H9 (cell line): ENCODE measurements around the gene UST. TPM values are rescaled to one million over a fixed set of nuclear protein-coding genes. Genes with fewer than 3 reads are reported as not detected.

Experiments used
- DNase-seq: peaks from one replicate; pipeline ENCODE4 v3.0.0-alpha.2; 2017
- H2AFZ ChIP-seq: one replicate; pipeline ENCODE4 v1.6.1; 2013; ENCODE audit warnings: mild to moderate bottlenecking, low read length, control low read depth, moderate library complexity
- H2AK5ac ChIP-seq: 2 replicates; pipeline ENCODE4 v1.6.1; 2013; ENCODE audit warnings: low read length, control low read depth, mixed read lengths; ENCODE audit not compliant: insufficient read length
- H2BK120ac ChIP-seq: one replicate; pipeline ENCODE4 v1.6.1; 2013; ENCODE audit warnings: low read depth, mild to moderate bottlenecking, low read length, control low read depth, inconsistent platforms; ENCODE audit not compliant: poor library complexity, severe bottlenecking
- H2BK12ac ChIP-seq: 2 replicates; pipeline ENCODE4 v1.6.1; 2013; ENCODE audit warnings: low read length, control low read depth, mixed read lengths, low read depth; ENCODE audit not compliant: insufficient read length
- H2BK15ac ChIP-seq: 2 replicates; pipeline ENCODE4 v1.6.1; 2013; ENCODE audit warnings: low read depth, low read length, control low read depth
- H2BK20ac ChIP-seq: one replicate; pipeline ENCODE4 v1.6.1; 2013; ENCODE audit warnings: low read depth, mild to moderate bottlenecking, low read length, control low read depth, inconsistent platforms; ENCODE audit not compliant: poor library complexity, severe bottlenecking
- H2BK5ac ChIP-seq: 2 replicates; pipeline ENCODE4 v1.6.1; 2013; ENCODE audit warnings: low read length, control low read depth, mixed read lengths; ENCODE audit not compliant: insufficient read length
- H3K14ac ChIP-seq: 2 replicates; pipeline ENCODE4 v1.6.1; 2013; ENCODE audit warnings: low read length, control low read depth; ENCODE audit not compliant: insufficient read depth
- H3K18ac ChIP-seq: 2 replicates; pipeline ENCODE4 v1.6.1; 2013; ENCODE audit warnings: low read depth, mild to moderate bottlenecking, mixed read lengths, low read length, control low read depth; ENCODE audit not compliant: insufficient read length
- H3K23ac ChIP-seq: 2 replicates; pipeline ENCODE4 v1.6.1; 2013; ENCODE audit warnings: low read length, control low read depth, mixed read lengths, low read depth; ENCODE audit not compliant: insufficient read length
- H3K23me2 ChIP-seq: 2 replicates; pipeline ENCODE4 v1.6.1; 2013; ENCODE audit warnings: low read depth, mild to moderate bottlenecking, mixed read lengths, low read length, control low read depth; ENCODE audit not compliant: insufficient read length, poor library complexity, severe bottlenecking
- H3K27ac ChIP-seq: 2 replicates; pipeline ENCODE4 v1.5.1; 2013; ENCODE audit warnings: low read length, control low read depth, mixed read lengths, low read depth; ENCODE audit not compliant: insufficient read length
- H3K27me3 ChIP-seq: 2 replicates; pipeline ENCODE4 v1.6.1; 2013; ENCODE audit warnings: low read length, control low read depth, inconsistent platforms; ENCODE audit not compliant: insufficient read depth
- H3K4ac ChIP-seq: 2 replicates; pipeline ENCODE4 v1.6.1; 2013; ENCODE audit warnings: low read depth, mild to moderate bottlenecking, control low read depth, inconsistent platforms, low read length, moderate library complexity
- H3K4me1 ChIP-seq: 2 replicates; pipeline ENCODE4 v1.6.1; 2013; ENCODE audit warnings: low read length, control low read depth, inconsistent platforms; ENCODE audit not compliant: insufficient read depth
- H3K4me2 ChIP-seq: 2 replicates; pipeline ENCODE4 v1.6.1; 2013; ENCODE audit warnings: low read length, control low read depth, mixed read lengths; ENCODE audit not compliant: insufficient read length, insufficient read depth
- H3K56ac ChIP-seq: 2 replicates; pipeline ENCODE4 v1.6.1; 2013; ENCODE audit warnings: low read depth, mild to moderate bottlenecking, mixed read lengths, low read length, control low read depth; ENCODE audit not compliant: insufficient read length
- H3K79me1 ChIP-seq: 2 replicates; pipeline ENCODE4 v1.6.1; 2013; ENCODE audit warnings: low read depth, mild to moderate bottlenecking, moderate library complexity, low read length, control low read depth, inconsistent platforms; ENCODE audit not compliant: insufficient read depth, poor library complexity, severe bottlenecking
- H3K79me2 ChIP-seq: 2 replicates; pipeline ENCODE4 v1.6.1; 2013; ENCODE audit warnings: low read length, control low read depth, inconsistent platforms; ENCODE audit not compliant: insufficient read depth
- H3K9ac ChIP-seq: 2 replicates; pipeline ENCODE4 v1.6.1; 2013; ENCODE audit warnings: low read length, control low read depth, mixed read lengths; ENCODE audit not compliant: insufficient read length; ENCODE audit errors: extremely low read depth
- H3K9me3 ChIP-seq: one replicate; pipeline ENCODE4 v1.6.1; 2013; ENCODE audit warnings: low read depth, low read length, inconsistent platforms; ENCODE audit not compliant: control insufficient read depth
- H3T11ph ChIP-seq: one replicate; pipeline ENCODE4 v1.6.1; 2013; ENCODE audit warnings: mild to moderate bottlenecking, low read length, control low read depth, inconsistent platforms
- H4K20me1 ChIP-seq: one replicate; pipeline ENCODE4 v1.6.1; 2013; ENCODE audit not compliant: control insufficient read depth, insufficient read length, insufficient read depth
- H4K5ac ChIP-seq: 2 replicates; pipeline ENCODE4 v1.6.1; 2013; ENCODE audit warnings: low read depth, mild to moderate bottlenecking, mixed read lengths, low read length, control low read depth; ENCODE audit not compliant: insufficient read length
- H4K8ac ChIP-seq: replicated peaks from 2 replicates; pipeline ENCODE4 v1.6.1; 2013; ENCODE audit warnings: low read length, control low read depth, mixed read lengths, low read depth; ENCODE audit not compliant: insufficient read length
- H4K91ac ChIP-seq: 2 replicates; pipeline ENCODE4 v1.6.1; 2013; ENCODE audit warnings: low read depth, mild to moderate bottlenecking, moderate library complexity, mixed read lengths, low read length, control low read depth; ENCODE audit not compliant: insufficient read length
- H3K27ac Mint-ChIP-seq, 3 experiments: 2 replicates in 2 of 3; 3 replicates in 1 of 3; pipeline ENCODE4 v1.8.0; 2020 to 2021; ENCODE audit warnings: mixed read lengths in 3 of 3, mild to moderate bottlenecking in 1 of 3, moderate library complexity in 1 of 3
- H3K27me3 Mint-ChIP-seq: 2 replicates; pipeline ENCODE4 v1.8.0; 2021; ENCODE audit warnings: low read depth, mild to moderate bottlenecking, moderate library complexity, mixed read lengths
- H3K36me3 Mint-ChIP-seq, 3 experiments: 2 replicates in 2 of 3; 3 replicates in 1 of 3; pipeline ENCODE4 v1.8.0; 2020 to 2021; ENCODE audit warnings: low read depth in 3 of 3, mixed read lengths in 3 of 3; ENCODE audit not compliant: insufficient read depth in 1 of 3
- H3K4me1 Mint-ChIP-seq, 2 experiments: 2 replicates each; pipeline ENCODE4 v1.8.0; 2020; ENCODE audit warnings: mixed read lengths in 2 of 2
- H3K4me3 Mint-ChIP-seq, 2 experiments: 2 replicates in 1 of 2; 3 replicates in 1 of 2; pipeline ENCODE4 v1.8.0; 2020 to 2021; ENCODE audit warnings: mild to moderate bottlenecking in 2 of 2, mixed read lengths in 2 of 2, moderate library complexity in 1 of 2
- H3K9me3 Mint-ChIP-seq, 2 experiments: 2 replicates in 1 of 2; 3 replicates in 1 of 2; pipeline ENCODE4 v1.8.0; 2020; ENCODE audit warnings: mild to moderate bottlenecking in 2 of 2, mixed read lengths in 2 of 2, moderate library complexity in 1 of 2
- CTCF ChIP-seq: fragments of 200-600 bp; sonication (generic); conservative IDR thresholded peaks from 3 replicates; pipeline ENCODE4 v1.8.0; 2021; ENCODE audit warnings: antibody characterized with exemption, mild to moderate bottlenecking
- WGBS: extraction: QIAGEN DNeasy Blood & Tissue Kit; methylation state at CpG from one replicate; pipeline ENCODE4 v1.1.7; 2013; ENCODE audit warnings: missing lambda C conversion rate, low lambda C conversion rate, mixed read lengths; ENCODE audit not compliant: insufficient read length; ENCODE audit errors: extremely low coverage; 5-methylcytosine and 5-hydroxymethylcytosine counted together
- total RNA-seq: library from RNA; stranded (reverse); gene quantifications from 2 replicates; pipeline ENCODE4 v1.2.1, GENCODE V29; 2021

Gene UST
- total RNA-seq, 1 experiment from 2014 or later: 14.4 TPM

DNA sequence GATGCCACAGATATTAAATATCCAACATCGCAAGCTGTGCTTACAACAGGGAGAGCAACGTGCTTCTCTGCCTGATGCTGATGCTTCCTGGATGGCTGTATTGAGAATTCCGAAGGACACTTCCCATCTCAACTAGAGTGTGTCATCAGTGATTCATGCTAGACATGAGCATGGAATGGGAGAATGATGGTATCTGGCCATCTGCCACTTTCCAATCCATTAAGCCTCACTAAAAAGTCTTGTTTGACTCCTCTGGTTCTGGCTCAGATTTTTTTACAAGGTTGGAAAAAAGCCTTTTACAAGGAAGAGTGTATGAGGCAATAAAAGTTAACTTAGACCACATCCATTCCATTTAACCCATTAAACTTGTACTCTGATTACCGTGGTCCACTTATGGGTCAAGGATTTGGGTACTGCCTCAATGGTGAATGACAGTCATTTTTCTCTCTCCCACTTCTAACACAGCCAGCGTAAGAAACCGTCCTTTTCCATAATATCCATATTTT, 265.3 kb downstream of the UST start:
- H3K4me2 ChIP-seq: no peak overlapping the region
- H2BK12ac ChIP-seq: no peak overlapping the region

More for the DNA sequence above, 265.3 kb downstream of the UST start:
- no peak overlapping the region for H2BK20ac ChIP-seq
- H3T11ph ChIP-seq: no peak overlapping the region
- no peaks in the 10 kb centered on the region; a peak in 1 of 5 replicates for H3K9me3 Mint-ChIP-seq
- no peak overlapping the region for H3K18ac ChIP-seq
- H2BK15ac ChIP-seq: no peak overlapping the region
- no peaks in the 10 kb centered on the region for H4K20me1 ChIP-seq
- no peak overlapping the region for H4K91ac ChIP-seq
- no peaks in the 10 kb centered on the region for H3K23me2 ChIP-seq
- H3K4ac ChIP-seq: no peak overlapping the region
- H3K79me1 ChIP-seq: no peaks in the 10 kb centered on the region
- no peak overlapping the region for H2BK5ac ChIP-seq
- H3K56ac ChIP-seq: no peak overlapping the region
- no peak overlapping the region for H3K4me3 Mint-ChIP-seq
- no peaks in the 10 kb centered on the region for H3K27me3 Mint-ChIP-seq
- no peaks in the 10 kb centered on the region for H3K27me3 ChIP-seq
- no peak overlapping the region for H2AFZ ChIP-seq
- no peaks in the 10 kb centered on the region for H3K79me2 ChIP-seq
- peaks cover 14% of the 10 kb centered on the region; the same call in 1 of the 2 replicates for H3K4me1 ChIP-seq
- H3K36me3 Mint-ChIP-seq: peaks cover 0 to 2% (median 2%) of the 10 kb centered on the region in 3 experiments; a peak in 2 of 7 replicates
- peaks cover 28 to 39% of the 10 kb centered on the region in 2 experiments for H3K4me1 Mint-ChIP-seq
- H2AK5ac ChIP-seq: no peak overlapping the region
- no peak overlapping the region for H4K5ac ChIP-seq
- no peaks in the 10 kb centered on the region for H3K9me3 ChIP-seq
- no peak overlapping the region for H3K27ac ChIP-seq
- no peak overlapping the region; a peak in 1 of 7 replicates for H3K27ac Mint-ChIP-seq
- no peak for TF ChIP-seq CTCF
- no peak overlapping the region for H2BK120ac ChIP-seq
- no peak overlapping the region for H4K8ac ChIP-seq
- no peak for DNase-seq
- H3K23ac ChIP-seq: no peak overlapping the region
- H3K9ac ChIP-seq: no peak overlapping the region
- WGBS: no CpG with 5 or more reads among the region's 6 CpGs
- no peak overlapping the region for H3K14ac ChIP-seq
